ENCODE data around the gene C4orf51.

DNA sequence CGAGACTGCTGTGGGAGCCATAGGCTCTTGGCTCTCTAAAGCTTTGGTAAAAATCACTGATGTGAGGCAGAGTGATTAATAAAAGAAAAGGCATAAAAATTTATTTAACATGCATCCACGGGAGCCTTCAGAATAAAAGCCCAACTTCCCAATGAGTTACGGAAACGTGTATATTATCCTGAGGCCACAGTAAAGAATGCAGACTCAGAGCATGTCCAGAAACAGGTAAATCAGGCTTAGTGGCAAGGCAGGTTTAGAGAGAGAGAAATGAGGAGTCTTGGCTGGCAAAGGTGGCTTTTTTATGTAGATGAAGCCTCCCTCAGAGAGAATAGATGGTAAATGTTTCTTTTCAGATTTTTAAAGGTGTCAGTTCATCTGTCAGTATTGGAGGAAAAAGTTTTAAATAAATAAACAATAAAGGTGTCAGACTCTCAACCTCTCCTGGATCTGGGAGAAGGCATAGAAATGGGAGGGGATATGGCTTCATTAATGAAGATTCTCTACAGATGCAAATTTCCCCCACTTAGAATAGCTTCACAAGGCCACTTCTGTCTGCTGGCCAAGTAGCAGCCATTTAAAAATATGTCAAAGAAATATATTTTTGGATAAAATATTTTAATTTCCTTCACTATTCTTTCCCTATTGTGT is 24.0 kb downstream of the C4orf51 start:
- TF ChIP-seq, protein P1, sequence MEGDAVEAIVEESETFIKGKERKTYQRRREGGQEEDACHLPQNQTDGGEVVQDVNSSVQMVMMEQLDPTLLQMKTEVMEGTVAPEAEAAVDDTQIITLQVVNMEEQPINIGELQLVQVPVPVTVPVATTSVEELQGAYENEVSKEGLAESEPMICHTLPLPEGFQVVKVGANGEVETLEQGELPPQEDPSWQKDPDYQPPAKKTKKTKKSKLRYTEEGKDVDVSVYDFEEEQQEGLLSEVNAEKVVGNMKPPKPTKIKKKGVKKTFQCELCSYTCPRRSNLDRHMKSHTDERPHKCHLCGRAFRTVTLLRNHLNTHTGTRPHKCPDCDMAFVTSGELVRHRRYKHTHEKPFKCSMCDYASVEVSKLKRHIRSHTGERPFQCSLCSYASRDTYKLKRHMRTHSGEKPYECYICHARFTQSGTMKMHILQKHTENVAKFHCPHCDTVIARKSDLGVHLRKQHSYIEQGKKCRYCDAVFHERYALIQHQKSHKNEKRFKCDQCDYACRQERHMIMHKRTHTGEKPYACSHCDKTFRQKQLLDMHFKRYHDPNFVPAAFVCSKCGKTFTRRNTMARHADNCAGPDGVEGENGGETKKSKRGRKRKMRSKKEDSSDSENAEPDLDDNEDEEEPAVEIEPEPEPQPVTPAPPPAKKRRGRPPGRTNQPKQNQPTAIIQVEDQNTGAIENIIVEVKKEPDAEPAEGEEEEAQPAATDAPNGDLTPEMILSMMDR (conservative IDR thresholded peaks at IDR 0.05; ENCODE audit: low read depth, low read length) = no peak
- TF ChIP-seq MAFK (IDR thresholded peaks at IDR 0.05; ENCODE audit: low read depth, low read length) = no peak
- no peak for TF ChIP-seq RFX5 (IDR thresholded peaks at IDR 0.05; ENCODE audit: low read depth, low read length)
- TF ChIP-seq, protein P2, sequence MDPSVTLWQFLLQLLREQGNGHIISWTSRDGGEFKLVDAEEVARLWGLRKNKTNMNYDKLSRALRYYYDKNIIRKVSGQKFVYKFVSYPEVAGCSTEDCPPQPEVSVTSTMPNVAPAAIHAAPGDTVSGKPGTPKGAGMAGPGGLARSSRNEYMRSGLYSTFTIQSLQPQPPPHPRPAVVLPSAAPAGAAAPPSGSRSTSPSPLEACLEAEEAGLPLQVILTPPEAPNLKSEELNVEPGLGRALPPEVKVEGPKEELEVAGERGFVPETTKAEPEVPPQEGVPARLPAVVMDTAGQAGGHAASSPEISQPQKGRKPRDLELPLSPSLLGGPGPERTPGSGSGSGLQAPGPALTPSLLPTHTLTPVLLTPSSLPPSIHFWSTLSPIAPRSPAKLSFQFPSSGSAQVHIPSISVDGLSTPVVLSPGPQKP (IDR thresholded peaks at IDR 0.05; ENCODE audit: borderline replicate concordance, low read depth, low read length) = no peak
- no peak for TF ChIP-seq POLR2A (IDR thresholded peaks at IDR 0.05; ENCODE audit: low read depth, low read length)
- TF ChIP-seq RCOR1 (IDR thresholded peaks at IDR 0.05; ENCODE audit: insufficient replicate concordance, low read length) = no peak
- no peak for TF ChIP-seq RAD21 (IDR thresholded peaks at IDR 0.05; ENCODE audit: low read length)
- TF ChIP-seq USF2 (IDR thresholded peaks at IDR 0.05; ENCODE audit: low read depth, low read length) = no peak
- TF ChIP-seq SMC3 (IDR thresholded peaks at IDR 0.05; ENCODE audit: low read depth, low read length) = no peak
- no peak for TF ChIP-seq BHLHE40 (IDR thresholded peaks at IDR 0.05; ENCODE audit: low read depth, low read length)
- TF ChIP-seq CHD1 (IDR thresholded peaks at IDR 0.05; ENCODE audit: low read depth, low read length) = no peak
- TF ChIP-seq CEBPB (IDR thresholded peaks at IDR 0.05; ENCODE audit: low read depth, low read length) = no peak
- TF ChIP-seq MAZ (IDR thresholded peaks at IDR 0.05; ENCODE audit: borderline replicate concordance, low read depth, low read length) = no peak
- TF ChIP-seq FOS (IDR thresholded peaks at IDR 0.05; ENCODE audit: low read depth, low read length) = no peak
